B cell (primary cell): Measurements from ENCODE around the gene HIVEP1.

Experiments used
- EZH2 ChIP-seq: IDR thresholded peaks from 2 replicates; pipeline ENCODE4 v1.6.1; 2012; ENCODE audit warnings: borderline replicate concordance, low read depth, mild to moderate bottlenecking, moderate library complexity, low read length; ENCODE audit not compliant: insufficient read depth, poor library complexity, severe bottlenecking
- TF ChIP-seq, protein P1 (sequence below): fragments of 200-600 bp; IDR thresholded peaks from one replicate; pipeline ENCODE4 v1.8.0; 2022; ENCODE audit warnings: antibody characterized with exemption, mild to moderate bottlenecking

- TF ChIP-seq, protein P1, sequence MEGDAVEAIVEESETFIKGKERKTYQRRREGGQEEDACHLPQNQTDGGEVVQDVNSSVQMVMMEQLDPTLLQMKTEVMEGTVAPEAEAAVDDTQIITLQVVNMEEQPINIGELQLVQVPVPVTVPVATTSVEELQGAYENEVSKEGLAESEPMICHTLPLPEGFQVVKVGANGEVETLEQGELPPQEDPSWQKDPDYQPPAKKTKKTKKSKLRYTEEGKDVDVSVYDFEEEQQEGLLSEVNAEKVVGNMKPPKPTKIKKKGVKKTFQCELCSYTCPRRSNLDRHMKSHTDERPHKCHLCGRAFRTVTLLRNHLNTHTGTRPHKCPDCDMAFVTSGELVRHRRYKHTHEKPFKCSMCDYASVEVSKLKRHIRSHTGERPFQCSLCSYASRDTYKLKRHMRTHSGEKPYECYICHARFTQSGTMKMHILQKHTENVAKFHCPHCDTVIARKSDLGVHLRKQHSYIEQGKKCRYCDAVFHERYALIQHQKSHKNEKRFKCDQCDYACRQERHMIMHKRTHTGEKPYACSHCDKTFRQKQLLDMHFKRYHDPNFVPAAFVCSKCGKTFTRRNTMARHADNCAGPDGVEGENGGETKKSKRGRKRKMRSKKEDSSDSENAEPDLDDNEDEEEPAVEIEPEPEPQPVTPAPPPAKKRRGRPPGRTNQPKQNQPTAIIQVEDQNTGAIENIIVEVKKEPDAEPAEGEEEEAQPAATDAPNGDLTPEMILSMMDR: no peak
- no peak for TF ChIP-seq EZH2
Measured at GRCh38 chr6:11987386-11987785, 24.7 kb upstream of the HIVEP1 start.
